Measurements from ENCODE around the gene UBE2J1. TPM values are rescaled to one million over a fixed set of nuclear protein-coding genes. Genes with fewer than 3 reads are reported as not detected.
A peak's percentile ranks its signal among the peaks of the same experiment; 100 is the strongest.

UBE2J1 gene
- total RNA-seq, 1 donor from 2014 or later, result 93.3 TPM

GRCh38 chr6:89353702-89354392 is 1.3 kb upstream of the UBE2J1 start:
- H3K27ac ChIP-seq (ENCODE audit: low read depth, low read length), result no peak overlapping the region
- H3K4me2 ChIP-seq (ENCODE audit: low read length), result peak overlapping the region; percentile 83
- no peaks in the 10 kb centered on the region for H3K36me3 ChIP-seq (ENCODE audit: insufficient read depth, low read length)
- no peaks in the 10 kb centered on the region for H3K9me3 ChIP-seq (ENCODE audit: insufficient read depth, low read depth, low read length)
- no peaks in the 10 kb centered on the region for H3K27me3 ChIP-seq (ENCODE audit: insufficient read depth, low read length)
- Mint-ChIP-seq H3K9me3 (ENCODE audit: unreplicated experiment) (no peaks in the 10 kb centered on the region), H3K4me1 (ENCODE audit: low read depth, unreplicated experiment) (peaks cover 23% of the 10 kb centered on the region), H3K27me3 (ENCODE audit: low read depth, unreplicated experiment) (no peaks in the 10 kb centered on the region), H3K27ac (ENCODE audit: unreplicated experiment) (peak overlapping the region; percentile 82), H3K4me3 (ENCODE audit: unreplicated experiment) (peak overlapping the region; percentile 83), H3K36me3 (ENCODE audit: low read depth, unreplicated experiment) (peaks cover 2% of the 10 kb centered on the region)
- DNase-seq (ENCODE audit: low read depth) (no peak), FAIRE-seq (no peak)
- H3K4me3 ChIP-seq (ENCODE audit: insufficient read depth, low read depth, low read length), result no peak overlapping the region
- peak overlapping the region; percentile 99 for H3K9ac ChIP-seq (ENCODE audit: low read length)
- H3K79me2 ChIP-seq (ENCODE audit: insufficient read depth, low read length), result peaks cover 44% of the 10 kb centered on the region
- H4K20me1 ChIP-seq (ENCODE audit: insufficient read depth, low read length), result peaks cover 30% of the 10 kb centered on the region
- TF ChIP-seq, protein P1, sequence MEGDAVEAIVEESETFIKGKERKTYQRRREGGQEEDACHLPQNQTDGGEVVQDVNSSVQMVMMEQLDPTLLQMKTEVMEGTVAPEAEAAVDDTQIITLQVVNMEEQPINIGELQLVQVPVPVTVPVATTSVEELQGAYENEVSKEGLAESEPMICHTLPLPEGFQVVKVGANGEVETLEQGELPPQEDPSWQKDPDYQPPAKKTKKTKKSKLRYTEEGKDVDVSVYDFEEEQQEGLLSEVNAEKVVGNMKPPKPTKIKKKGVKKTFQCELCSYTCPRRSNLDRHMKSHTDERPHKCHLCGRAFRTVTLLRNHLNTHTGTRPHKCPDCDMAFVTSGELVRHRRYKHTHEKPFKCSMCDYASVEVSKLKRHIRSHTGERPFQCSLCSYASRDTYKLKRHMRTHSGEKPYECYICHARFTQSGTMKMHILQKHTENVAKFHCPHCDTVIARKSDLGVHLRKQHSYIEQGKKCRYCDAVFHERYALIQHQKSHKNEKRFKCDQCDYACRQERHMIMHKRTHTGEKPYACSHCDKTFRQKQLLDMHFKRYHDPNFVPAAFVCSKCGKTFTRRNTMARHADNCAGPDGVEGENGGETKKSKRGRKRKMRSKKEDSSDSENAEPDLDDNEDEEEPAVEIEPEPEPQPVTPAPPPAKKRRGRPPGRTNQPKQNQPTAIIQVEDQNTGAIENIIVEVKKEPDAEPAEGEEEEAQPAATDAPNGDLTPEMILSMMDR (IDR thresholded peaks at IDR 0.05; ENCODE audit: insufficient read depth, low read depth, low read length), result no peak
- no peak for TF ChIP-seq EZH2 (IDR thresholded peaks at IDR 0.05; ENCODE audit: insufficient read depth, low read length)
- peaks cover 21% of the 10 kb centered on the region for H3K4me1 ChIP-seq (ENCODE audit: insufficient read depth, low read length)
- no peak overlapping the region for H2AFZ ChIP-seq (ENCODE audit: low read depth, low read length)

DNA sequence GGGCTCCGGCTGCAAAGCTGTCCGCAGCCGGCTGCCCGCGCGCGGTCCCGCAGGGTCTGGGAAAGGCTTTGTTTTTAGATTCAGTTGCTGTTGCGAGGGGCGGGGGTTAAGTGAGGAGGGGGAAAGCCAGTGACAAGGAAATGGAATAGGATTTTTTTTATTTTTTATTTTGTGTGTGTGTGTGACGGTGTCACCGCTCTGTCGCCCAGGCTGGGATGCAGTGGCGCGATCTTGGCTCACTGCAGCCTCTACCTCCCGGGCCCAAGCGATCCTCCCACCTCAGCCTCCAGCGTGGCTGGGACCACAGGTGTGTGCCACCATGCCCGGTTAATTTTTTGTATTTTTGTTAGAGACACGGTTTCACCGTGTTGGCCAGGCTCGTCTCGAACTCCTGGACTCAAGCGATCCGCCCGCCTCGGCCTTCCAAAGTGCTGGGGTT is 615 bp upstream of the UBE2J1 start:
- H4K20me1 ChIP-seq (ENCODE audit: insufficient read depth, low read length), result peaks cover 37% of the 10 kb centered on the region
- TF ChIP-seq, protein P1 (IDR thresholded peaks at IDR 0.05; ENCODE audit: insufficient read depth, low read depth, low read length), result no peak
- peak overlapping the region; percentile 83 for H3K4me3 Mint-ChIP-seq (ENCODE audit: unreplicated experiment)
- H3K4me1 ChIP-seq (ENCODE audit: insufficient read depth, low read length), result peaks cover 27% of the 10 kb centered on the region
- H3K27ac ChIP-seq (ENCODE audit: low read depth, low read length), result peak overlapping the region; percentile 96
- no peaks in the 10 kb centered on the region for H3K27me3 ChIP-seq (ENCODE audit: insufficient read depth, low read length)
- H3K9ac ChIP-seq (ENCODE audit: low read length), result peak overlapping the region; percentile 99
- peak overlapping the region; percentile 89 for H3K4me3 ChIP-seq (ENCODE audit: insufficient read depth, low read depth, low read length)
- H3K27ac Mint-ChIP-seq (ENCODE audit: unreplicated experiment), result peak overlapping the region; percentile 82
- H3K36me3 Mint-ChIP-seq (ENCODE audit: low read depth, unreplicated experiment), result peaks cover 2% of the 10 kb centered on the region
- H3K4me2 ChIP-seq (ENCODE audit: low read length), result peak overlapping the region; percentile 83
- FAIRE-seq (no peak), DNase-seq (ENCODE audit: low read depth) (no peak)
- no peaks in the 10 kb centered on the region for H3K9me3 Mint-ChIP-seq (ENCODE audit: unreplicated experiment)
- H3K79me2 ChIP-seq (ENCODE audit: insufficient read depth, low read length), result peaks cover 52% of the 10 kb centered on the region
- H2AFZ ChIP-seq (ENCODE audit: low read depth, low read length), result peak overlapping the region; percentile 74
- no peaks in the 10 kb centered on the region for H3K9me3 ChIP-seq (ENCODE audit: insufficient read depth, low read depth, low read length)
- H3K4me1 Mint-ChIP-seq (ENCODE audit: low read depth, unreplicated experiment), result peaks cover 29% of the 10 kb centered on the region
- H3K36me3 ChIP-seq (ENCODE audit: insufficient read depth, low read length), result no peaks in the 10 kb centered on the region
- H3K27me3 Mint-ChIP-seq (ENCODE audit: low read depth, unreplicated experiment), result no peaks in the 10 kb centered on the region

- Histone ChIP-seq H4K20me1 (ENCODE audit: insufficient read depth, low read length) (peaks cover 50% of the 10 kb centered on the region), H3K4me2 (ENCODE audit: low read length) (peak overlapping the region; percentile 83), H3K27ac (ENCODE audit: low read depth, low read length) (peak overlapping the region; percentile 96), H3K36me3 (ENCODE audit: insufficient read depth, low read length) (no peaks in the 10 kb centered on the region), H3K9me3 (ENCODE audit: insufficient read depth, low read depth, low read length) (no peaks in the 10 kb centered on the region), H3K79me2 (ENCODE audit: insufficient read depth, low read length) (peaks cover 65% of the 10 kb centered on the region), H2AFZ (ENCODE audit: low read depth, low read length) (peak overlapping the region; percentile 74), H3K9ac (ENCODE audit: low read length) (peak overlapping the region; percentile 99), H3K4me1 (ENCODE audit: insufficient read depth, low read length) (peaks cover 40% of the 10 kb centered on the region), H3K4me3 (ENCODE audit: insufficient read depth, low read depth, low read length) (peak overlapping the region; percentile 89), H3K27me3 (ENCODE audit: insufficient read depth, low read length) (no peaks in the 10 kb centered on the region)
- Mint-ChIP-seq H3K27ac (ENCODE audit: unreplicated experiment) (peak overlapping the region; percentile 95), H3K4me3 (ENCODE audit: unreplicated experiment) (peak overlapping the region; percentile 95), H3K4me1 (ENCODE audit: low read depth, unreplicated experiment) (peaks cover 42% of the 10 kb centered on the region), H3K27me3 (ENCODE audit: low read depth, unreplicated experiment) (no peaks in the 10 kb centered on the region), H3K9me3 (ENCODE audit: unreplicated experiment) (no peaks in the 10 kb centered on the region), H3K36me3 (ENCODE audit: low read depth, unreplicated experiment) (peaks cover 2% of the 10 kb centered on the region)
- FAIRE-seq (no peak), DNase-seq (ENCODE audit: low read depth) (no peak)
- TF ChIP-seq, protein P1 (IDR thresholded peaks at IDR 0.05; ENCODE audit: insufficient read depth, low read depth, low read length), result no peak
- no peak for TF ChIP-seq EZH2 (IDR thresholded peaks at IDR 0.05; ENCODE audit: insufficient read depth, low read length)
Observed at GRCh38 chr6:89351671-89352277, 748 bp downstream of the UBE2J1 start.
